GM12878 (cell line): Measurements from ENCODE around the gene NOP56.

ENCODE experiments used
- CBX5 ChIP-seq: sonication (generic); IDR thresholded peaks from 2 replicates; pipeline ENCODE4 v1.6.1; 2016; ENCODE audit warnings: low read depth, moderate library complexity, mild to moderate bottlenecking, inconsistent platforms
- CTCF ChIP-seq, 3 experiments: IDR thresholded peaks in 2 of 3; conservative IDR thresholded peaks in 1 of 3; 2 replicates each; pipeline ENCODE4 v1.5.1; 2011; ENCODE audit warnings: low read depth in 3 of 3, low read length in 3 of 3, mild to moderate bottlenecking in 3 of 3, control low read depth in 2 of 3, moderate library complexity in 2 of 3, inconsistent platforms in 1 of 3, mixed read lengths in 1 of 3; ENCODE audit not compliant: control insufficient read depth in 2 of 3, insufficient read depth in 1 of 3; ENCODE audit errors: extremely low read depth in 1 of 3
- E2F4 ChIP-seq: IDR thresholded peaks from 2 replicates; pipeline ENCODE4 v1.6.1; 2012; ENCODE audit warnings: low read depth, low read length, improper control_type of control experiment
- EZH2 ChIP-seq: IDR thresholded peaks from 2 replicates; pipeline ENCODE4 v1.6.1; 2012; ENCODE audit warnings: low read depth, mild to moderate bottlenecking, control low read depth, inconsistent platforms, low read length, borderline replicate concordance; ENCODE audit not compliant: control insufficient read depth
- IKZF2 ChIP-seq, 2 experiments: fragments of 450-650 bp; IDR thresholded peaks; 2 replicates each; pipeline ENCODE4 v1.6.1; 2017; ENCODE audit warnings: mild to moderate bottlenecking in 2 of 2, moderate library complexity in 2 of 2
- NFYB ChIP-seq: IDR thresholded peaks from 2 replicates; pipeline ENCODE4 v1.6.1; 2011; ENCODE audit warnings: low read depth, mild to moderate bottlenecking, low read length, improper control_type of control experiment, moderate library complexity; ENCODE audit not compliant: insufficient read depth
- RAD21 ChIP-seq: IDR thresholded peaks from 2 replicates; pipeline ENCODE4 v1.6.1; 2011; ENCODE audit warnings: mild to moderate bottlenecking, low read depth, low read length, moderate library complexity; ENCODE audit not compliant: insufficient read depth
- RELA ChIP-seq: fragments of 450-650 bp; IDR thresholded peaks from 2 replicates; pipeline ENCODE4 v1.8.0; 2014; ENCODE audit warnings: borderline replicate concordance; ENCODE audit not compliant: partially characterized antibody
- SUPT20H ChIP-seq: IDR thresholded peaks from 2 replicates; pipeline ENCODE4 v1.6.1; 2011; ENCODE audit warnings: low read depth, mild to moderate bottlenecking, low read length, moderate library complexity, borderline replicate concordance; ENCODE audit not compliant: control insufficient read depth
- WRNIP1 ChIP-seq: IDR thresholded peaks from 2 replicates; pipeline ENCODE4 v1.6.1; 2011; ENCODE audit warnings: low read depth, low read length, improper control_type of control experiment, borderline replicate concordance
- ZNF274 ChIP-seq: IDR thresholded peaks from one replicate; pipeline ENCODE4 v1.8.0; 2011; ENCODE audit not compliant: insufficient read length, insufficient read depth
- TF ChIP-seq, protein P1 (sequence below): fragments of 450-650 bp; IDR thresholded peaks from 2 replicates; pipeline ENCODE4 v1.6.1; 2016; ENCODE audit warnings: mild to moderate bottlenecking, moderate library complexity, borderline replicate concordance

- TF ChIP-seq EZH2 = no peak
- TF ChIP-seq CBX5 = no peak
- TF ChIP-seq RAD21 = no peak
- TF ChIP-seq WRNIP1 = no peak
- no peak for TF ChIP-seq SUPT20H
- no peak for TF ChIP-seq NFYB
- no peak for TF ChIP-seq E2F4
- no peak for TF ChIP-seq IKZF2 (IDR thresholded peaks at IDR 0.05)
- TF ChIP-seq RELA = no peak
- no peak for TF ChIP-seq ZNF274
- no peak for TF ChIP-seq CTCF (IDR thresholded peaks at IDR 0.05 in 2 of 3, conservative IDR thresholded peaks at IDR 0.05 in 1 of 3; ENCODE audit: control insufficient read depth in 2 of 3, extremely low read depth in 1 of 3, insufficient read depth in 1 of 3, low read depth in 3 of 3, low read length in 3 of 3)
- TF ChIP-seq, protein P1, sequence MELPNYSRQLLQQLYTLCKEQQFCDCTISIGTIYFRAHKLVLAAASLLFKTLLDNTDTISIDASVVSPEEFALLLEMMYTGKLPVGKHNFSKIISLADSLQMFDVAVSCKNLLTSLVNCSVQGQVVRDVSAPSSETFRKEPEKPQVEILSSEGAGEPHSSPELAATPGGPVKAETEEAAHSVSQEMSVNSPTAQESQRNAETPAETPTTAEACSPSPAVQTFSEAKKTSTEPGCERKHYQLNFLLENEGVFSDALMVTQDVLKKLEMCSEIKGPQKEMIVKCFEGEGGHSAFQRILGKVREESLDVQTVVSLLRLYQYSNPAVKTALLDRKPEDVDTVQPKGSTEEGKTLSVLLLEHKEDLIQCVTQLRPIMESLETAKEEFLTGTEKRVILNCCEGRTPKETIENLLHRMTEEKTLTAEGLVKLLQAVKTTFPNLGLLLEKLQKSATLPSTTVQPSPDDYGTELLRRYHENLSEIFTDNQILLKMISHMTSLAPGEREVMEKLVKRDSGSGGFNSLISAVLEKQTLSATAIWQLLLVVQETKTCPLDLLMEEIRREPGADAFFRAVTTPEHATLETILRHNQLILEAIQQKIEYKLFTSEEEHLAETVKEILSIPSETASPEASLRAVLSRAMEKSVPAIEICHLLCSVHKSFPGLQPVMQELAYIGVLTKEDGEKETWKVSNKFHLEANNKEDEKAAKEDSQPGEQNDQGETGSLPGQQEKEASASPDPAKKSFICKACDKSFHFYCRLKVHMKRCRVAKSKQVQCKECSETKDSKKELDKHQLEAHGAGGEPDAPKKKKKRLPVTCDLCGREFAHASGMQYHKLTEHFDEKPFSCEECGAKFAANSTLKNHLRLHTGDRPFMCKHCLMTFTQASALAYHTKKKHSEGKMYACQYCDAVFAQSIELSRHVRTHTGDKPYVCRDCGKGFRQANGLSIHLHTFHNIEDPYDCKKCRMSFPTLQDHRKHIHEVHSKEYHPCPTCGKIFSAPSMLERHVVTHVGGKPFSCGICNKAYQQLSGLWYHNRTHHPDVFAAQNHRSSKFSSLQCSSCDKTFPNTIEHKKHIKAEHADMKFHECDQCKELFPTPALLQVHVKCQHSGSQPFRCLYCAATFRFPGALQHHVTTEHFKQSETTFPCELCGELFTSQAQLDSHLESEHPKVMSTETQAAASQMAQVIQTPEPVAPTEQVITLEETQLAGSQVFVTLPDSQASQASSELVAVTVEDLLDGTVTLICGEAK = no peak
These were observed 21.2 kb upstream of the NOP56 start for GRCh38 chr20:2631228-2631627.
